Tibial nerve (tissue), 4 donors: ENCODE results near the gene SIRT7.

ENCODE experiments used
- EP300 ChIP-seq, 2 donors: sonication (generic); formaldehyde crosslinking; IDR thresholded peaks; one replicate each; pipeline ENCODE4 v1.6.1; 2017; ENCODE audit warnings: antibody characterized with exemption in 2 of 2, mild to moderate bottlenecking in 1 of 2
- POLR2A ChIP-seq, 2 donors: fragments of 450-650 bp; IDR thresholded peaks; one replicate each; pipeline ENCODE4 v1.6.1; 2017; ENCODE audit warnings: antibody characterized with exemption in 2 of 2, mild to moderate bottlenecking in 2 of 2, moderate library complexity in 2 of 2
- TF ChIP-seq, protein P1 (sequence below), 5 experiments: fragments of 200-600 bp in 3 of 5; fragments of 450-650 bp in 2 of 5; sonication (generic) in 3 of 5; IDR thresholded peaks; one replicate each; pipeline ENCODE4 v1.5.1; 2016 to 2019; ENCODE audit warnings: antibody characterized with exemption in 5 of 5, mild to moderate bottlenecking in 3 of 5, moderate library complexity in 2 of 5

DNA sequence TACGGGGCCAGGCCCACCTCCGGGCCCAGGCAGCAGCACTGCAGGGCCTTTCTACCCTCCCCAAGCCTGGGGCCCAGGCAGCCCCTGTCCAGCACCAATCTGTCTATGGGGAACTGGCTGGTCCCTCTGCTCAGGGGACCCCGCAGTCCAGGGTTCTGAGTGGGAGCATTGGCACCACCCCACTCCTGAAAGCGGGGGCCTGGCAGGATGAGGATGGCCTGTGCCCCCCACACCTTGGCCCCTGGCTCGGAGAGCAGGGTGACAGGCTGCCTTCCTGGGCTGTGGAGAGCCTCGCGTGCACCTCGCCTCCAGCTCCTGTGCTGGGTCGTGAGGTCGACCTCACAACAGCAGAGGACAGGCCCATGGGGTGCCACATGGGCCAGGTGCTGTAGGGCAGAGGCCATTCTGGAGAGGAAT, 14.6 kb downstream of the SIRT7 start:
- TF ChIP-seq, protein P1, sequence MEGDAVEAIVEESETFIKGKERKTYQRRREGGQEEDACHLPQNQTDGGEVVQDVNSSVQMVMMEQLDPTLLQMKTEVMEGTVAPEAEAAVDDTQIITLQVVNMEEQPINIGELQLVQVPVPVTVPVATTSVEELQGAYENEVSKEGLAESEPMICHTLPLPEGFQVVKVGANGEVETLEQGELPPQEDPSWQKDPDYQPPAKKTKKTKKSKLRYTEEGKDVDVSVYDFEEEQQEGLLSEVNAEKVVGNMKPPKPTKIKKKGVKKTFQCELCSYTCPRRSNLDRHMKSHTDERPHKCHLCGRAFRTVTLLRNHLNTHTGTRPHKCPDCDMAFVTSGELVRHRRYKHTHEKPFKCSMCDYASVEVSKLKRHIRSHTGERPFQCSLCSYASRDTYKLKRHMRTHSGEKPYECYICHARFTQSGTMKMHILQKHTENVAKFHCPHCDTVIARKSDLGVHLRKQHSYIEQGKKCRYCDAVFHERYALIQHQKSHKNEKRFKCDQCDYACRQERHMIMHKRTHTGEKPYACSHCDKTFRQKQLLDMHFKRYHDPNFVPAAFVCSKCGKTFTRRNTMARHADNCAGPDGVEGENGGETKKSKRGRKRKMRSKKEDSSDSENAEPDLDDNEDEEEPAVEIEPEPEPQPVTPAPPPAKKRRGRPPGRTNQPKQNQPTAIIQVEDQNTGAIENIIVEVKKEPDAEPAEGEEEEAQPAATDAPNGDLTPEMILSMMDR (IDR thresholded peaks at IDR 0.05), result no peak
- no peak for TF ChIP-seq POLR2A (IDR thresholded peaks at IDR 0.05)
- TF ChIP-seq EP300 (IDR thresholded peaks at IDR 0.05), result no peak
